ENCODE results near the gene RUBCN.
"Not testable (repeated sequence)": the region's sequence is repeated elsewhere in the genome, so short reads cannot be mapped to it uniquely, and the experiment has no call there.

RUBCN gene

GRCh38 chr3:197680955-197681521, 55.7 kb downstream of the RUBCN start:
- no peak for DNase-seq

- DNase-seq, result no peak
Observed at GRCh38 chr3:197675951-197676350, 60.8 kb downstream of the RUBCN start.

GRCh38 chr3:197675563-197675860, 61.2 kb downstream of the RUBCN start:
- DNase-seq, result no peak

GRCh38 chr3:197674741-197675562, 61.8 kb downstream of the RUBCN start:
- DNase-seq, result no peak

GRCh38 chr3:197673170-197673569, 63.5 kb downstream of the RUBCN start:
- DNase-seq, result no peak

GRCh38 chr3:197670361-197670760, 66.3 kb downstream of the RUBCN start:
- DNase-seq, result no peak

- DNase-seq, result no peak
Observed at GRCh38 chr3:197667968-197668367, 68.7 kb downstream of the RUBCN start.

- not testable (repeated sequence) for DNase-seq
Observed at GRCh38 chr3:197667293-197667692, 69.4 kb downstream of the RUBCN start.

GRCh38 chr3:197666221-197666842, 70.4 kb downstream of the RUBCN start:
- DNase-seq, result not testable (repeated sequence)

GRCh38 chr3:197665549-197665948, 71.2 kb downstream of the RUBCN start:
- DNase-seq, result not testable (repeated sequence)

GRCh38 chr3:197665142-197665491, 71.6 kb downstream of the RUBCN start:
- DNase-seq, result not testable (repeated sequence)

- peak; percentile 42 for DNase-seq
Observed at GRCh38 chr3:197664414-197665141, 72.1 kb downstream of the RUBCN start.

- DNase-seq, result not testable (repeated sequence)
Observed at GRCh38 chr3:197663367-197664140, 73.2 kb downstream of the RUBCN start.

GRCh38 chr3:197662352-197662751, 74.4 kb downstream of the RUBCN start:
- DNase-seq, result not testable (repeated sequence)

GRCh38 chr3:197661874-197662273, 74.8 kb downstream of the RUBCN start:
- not testable (repeated sequence) for DNase-seq

GRCh38 chr3:197661234-197661834, 75.4 kb downstream of the RUBCN start:
- DNase-seq, result not testable (repeated sequence)

GRCh38 chr3:197659701-197660100, 77.0 kb downstream of the RUBCN start:
- DNase-seq, result not testable (repeated sequence)

GRCh38 chr3:197659144-197659543, 77.6 kb downstream of the RUBCN start:
- DNase-seq, result peak; percentile 31

- not testable (repeated sequence) for DNase-seq
Observed at GRCh38 chr3:197658706-197659105, 78.0 kb downstream of the RUBCN start.

- DNase-seq, result not testable (repeated sequence)
Observed at GRCh38 chr3:197657541-197658292, 79.0 kb downstream of the RUBCN start.

- DNase-seq, result not testable (repeated sequence)
Observed at GRCh38 chr3:197656960-197657359, 79.7 kb downstream of the RUBCN start.
